HG03060 (cell line): ENCODE results near the gene RARRES2.

Experiments
- ATAC-seq: cut with Tn5 transposase; IDR thresholded peaks from one replicate; pipeline ENCODE4 v1.9.1; 2021; ENCODE audit warnings: low read depth, moderate number of reproducible peaks; ENCODE audit not compliant: unreplicated experiment

RARRES2 gene

GRCh38 chr7:150377196-150377595, 35.8 kb upstream of the RARRES2 start:
- ATAC-seq, result no peak

DNA sequence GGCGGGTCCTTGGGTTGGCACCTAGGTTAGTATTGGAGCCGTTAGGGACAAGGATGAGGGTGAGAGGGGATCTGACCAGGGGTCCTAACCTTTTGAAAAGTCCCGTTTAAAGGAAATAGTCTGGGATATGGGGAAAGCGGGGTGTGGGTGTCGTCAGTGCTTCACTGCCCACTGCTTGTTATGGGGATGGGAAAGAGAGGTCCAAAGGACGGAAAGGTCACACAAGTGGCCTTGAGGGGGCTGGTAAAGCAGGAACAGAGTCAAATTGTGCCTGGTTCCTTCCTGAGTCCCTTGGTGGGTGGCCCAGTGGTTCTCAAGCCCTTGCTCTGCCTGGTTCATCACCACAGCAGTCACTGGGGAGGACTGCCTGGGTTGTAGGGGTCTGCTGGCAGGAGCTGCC, 35.1 kb upstream of the RARRES2 start:
- no peak for ATAC-seq

GRCh38 chr7:150375662-150376521, 34.5 kb upstream of the RARRES2 start:
- ATAC-seq, result peak; percentile 17

- ATAC-seq, result no peak
These were observed 33.0 kb upstream of the RARRES2 start for GRCh38 chr7:150374472-150374871.

DNA sequence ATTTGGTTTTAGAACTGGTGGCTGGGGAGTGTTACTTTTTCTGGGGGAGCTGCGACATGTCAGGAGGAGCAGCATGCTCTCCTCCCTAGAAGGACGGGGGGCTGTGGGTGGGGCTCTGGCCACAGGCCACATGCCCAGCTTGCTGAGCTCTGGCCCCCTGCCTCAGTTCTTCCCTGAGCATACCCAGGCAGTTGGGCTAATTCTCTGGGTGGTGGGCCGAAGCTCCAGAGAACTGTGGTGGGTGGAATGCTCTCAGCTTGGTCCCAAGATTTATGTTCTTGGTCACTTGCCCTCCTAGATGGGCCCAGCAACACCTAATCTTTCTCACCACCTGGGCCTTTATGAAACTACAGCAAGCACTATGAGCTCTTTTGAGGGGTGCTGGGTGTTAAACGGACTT, 32.6 kb upstream of the RARRES2 start:
- no peak for ATAC-seq

- ATAC-seq, result no peak
These were observed 31.8 kb upstream of the RARRES2 start for GRCh38 chr7:150373049-150373801.

DNA sequence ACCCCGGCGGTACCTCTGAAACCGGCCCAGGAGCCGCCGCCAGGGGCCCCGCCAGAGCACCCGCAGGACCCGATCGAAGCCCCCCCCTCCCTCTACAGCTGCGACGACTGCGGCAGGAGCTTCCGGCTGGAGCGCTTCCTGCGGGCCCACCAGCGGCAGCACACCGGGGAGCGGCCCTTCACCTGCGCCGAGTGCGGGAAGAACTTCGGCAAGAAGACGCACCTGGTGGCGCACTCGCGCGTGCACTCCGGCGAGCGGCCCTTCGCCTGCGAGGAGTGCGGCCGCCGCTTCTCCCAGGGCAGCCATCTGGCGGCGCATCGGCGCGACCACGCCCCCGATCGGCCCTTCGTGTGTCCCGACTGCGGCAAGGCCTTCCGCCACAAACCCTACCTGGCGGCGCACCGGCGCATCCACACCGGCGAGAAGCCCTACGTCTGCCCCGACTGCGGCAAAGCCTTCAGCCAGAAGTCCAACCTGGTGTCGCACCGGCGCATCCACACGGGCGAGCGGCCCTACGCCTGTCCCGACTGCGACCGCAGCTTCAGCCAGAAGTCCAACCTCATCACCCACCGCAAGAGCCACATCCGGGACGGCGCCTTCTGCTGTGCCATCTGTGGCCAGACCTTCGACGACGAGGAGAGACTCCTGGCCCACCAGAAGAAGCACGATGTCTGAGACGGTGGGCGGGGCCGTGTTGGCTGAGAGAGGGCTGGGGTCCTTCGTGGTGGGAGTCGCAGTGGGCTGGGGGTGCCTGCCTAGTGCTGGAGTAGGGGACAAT, 31.0 kb upstream of the RARRES2 start:
- ATAC-seq, result no peak

- ATAC-seq, result no peak
These were observed 30.5 kb upstream of the RARRES2 start for GRCh38 chr7:150371996-150372270.

DNA sequence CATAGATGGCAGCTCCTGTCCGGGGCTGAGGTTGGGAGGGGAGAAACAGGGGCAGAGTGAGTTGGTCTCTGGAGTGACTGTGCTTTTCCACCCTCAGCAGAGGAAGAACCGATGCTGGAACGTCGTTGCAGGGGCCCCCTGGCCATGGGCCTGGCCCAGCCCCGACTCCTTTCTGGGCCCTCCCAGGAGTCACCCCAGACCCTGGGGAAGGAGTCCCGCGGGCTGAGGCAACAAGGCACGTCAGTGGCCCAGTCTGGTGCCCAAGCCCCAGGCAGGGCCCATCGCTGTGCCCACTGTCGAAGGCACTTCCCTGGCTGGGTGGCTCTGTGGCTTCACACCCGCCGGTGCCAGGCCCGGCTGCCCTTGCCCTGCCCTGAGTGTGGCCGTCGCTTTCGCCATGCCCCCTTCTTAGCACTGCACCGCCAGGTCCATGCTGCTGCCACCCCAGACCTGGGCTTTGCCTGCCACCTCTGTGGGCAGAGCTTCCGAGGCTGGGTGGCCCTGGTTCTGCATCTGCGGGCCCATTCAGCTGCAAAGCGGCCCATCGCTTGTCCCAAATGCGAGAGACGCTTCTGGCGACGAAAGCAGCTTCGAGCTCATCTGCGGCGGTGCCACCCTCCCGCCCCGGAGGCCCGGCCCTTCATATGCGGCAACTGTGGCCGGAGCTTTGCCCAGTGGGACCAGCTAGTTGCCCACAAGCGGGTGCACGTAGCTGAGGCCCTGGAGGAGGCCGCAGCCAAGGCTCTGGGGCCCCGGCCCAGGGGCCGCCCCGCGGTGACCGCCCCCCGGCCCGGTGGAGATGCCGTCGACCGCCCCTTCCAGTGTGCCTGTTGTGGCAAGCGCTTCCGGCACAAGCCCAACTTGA, 29.9 kb upstream of the RARRES2 start:
- ATAC-seq, result no peak

- ATAC-seq, result no peak
These were observed 29.2 kb upstream of the RARRES2 start for GRCh38 chr7:150370612-150371071.

DNA sequence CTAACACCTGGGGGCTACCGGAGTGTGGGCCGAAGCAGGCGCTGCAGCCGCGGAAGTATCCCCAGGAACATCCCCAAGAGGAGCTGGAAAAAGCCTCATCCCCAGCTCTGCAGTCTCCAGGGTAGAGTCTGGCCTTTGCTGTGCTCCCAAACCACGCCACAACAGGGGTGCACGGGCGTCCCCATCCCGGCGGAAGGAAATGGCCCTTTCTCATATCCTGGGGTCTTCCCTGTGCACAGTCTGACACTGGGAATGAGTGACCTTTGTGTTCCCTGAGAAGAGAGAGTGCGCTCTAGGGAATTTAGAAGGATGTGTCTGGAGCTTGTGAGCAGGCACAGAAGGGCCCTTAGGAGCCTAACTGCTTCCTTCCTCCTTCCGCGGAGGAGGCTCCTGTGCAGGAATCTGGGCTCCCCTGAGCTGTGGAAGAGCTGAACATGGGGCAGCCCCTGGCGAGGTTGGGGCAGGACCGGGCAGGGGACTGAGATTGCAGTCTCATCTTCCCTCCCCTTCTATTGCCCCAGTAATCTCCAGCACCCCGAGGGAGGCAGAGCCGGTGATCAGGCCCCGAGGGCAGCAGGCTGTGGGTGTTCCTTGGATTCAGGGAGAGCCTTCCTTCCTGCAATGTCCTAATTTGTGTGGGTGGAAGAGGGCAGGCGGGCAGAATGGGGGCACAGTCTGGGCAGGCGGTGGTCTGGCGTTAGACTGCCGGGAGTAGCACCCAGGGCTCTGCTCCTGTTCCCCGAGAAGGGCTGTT, 28.5 kb upstream of the RARRES2 start:
- no peak for ATAC-seq

DNA sequence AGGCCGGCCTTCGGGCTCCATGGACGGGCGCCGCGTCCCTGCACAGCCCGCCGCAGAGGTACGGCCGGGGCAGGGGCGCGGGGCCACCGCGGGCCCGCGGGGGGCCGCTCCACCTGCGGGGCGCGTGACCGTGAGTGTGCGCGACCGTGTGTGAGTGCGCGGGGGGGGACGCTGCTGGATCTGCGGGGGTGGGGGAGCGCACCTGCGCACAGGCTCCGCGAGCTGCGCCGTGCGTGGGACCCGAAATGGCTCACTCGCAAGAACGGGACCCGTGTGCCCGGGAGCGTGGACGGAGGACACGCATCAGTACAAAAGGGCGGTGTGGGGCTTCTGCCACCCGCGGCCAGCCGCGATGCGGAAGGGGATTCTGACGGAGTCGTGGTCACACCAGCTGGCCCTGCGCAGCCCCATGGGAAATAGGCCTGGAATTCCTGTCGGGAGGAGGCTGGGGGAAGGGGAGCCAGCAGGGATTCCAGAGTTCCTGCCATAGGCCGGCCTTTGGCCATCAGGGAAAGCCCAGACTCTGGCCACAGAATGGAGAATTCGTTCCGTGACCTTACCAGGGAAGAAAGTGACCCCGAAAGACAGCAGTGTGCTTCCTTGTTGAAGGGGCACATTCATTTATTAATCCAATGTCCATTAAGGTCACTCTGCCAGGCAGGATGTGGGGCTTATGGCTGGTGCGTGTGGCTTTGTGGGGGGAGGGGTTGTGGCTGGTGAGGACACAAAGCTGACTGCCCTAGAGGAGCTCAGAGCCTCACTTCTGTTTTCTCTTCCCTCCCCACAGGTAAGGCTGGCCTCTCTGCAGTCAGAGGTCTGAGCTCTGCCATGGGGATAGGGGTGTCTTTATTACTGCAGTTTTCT, 27.7 kb upstream of the RARRES2 start:
- ATAC-seq, result no peak

DNA sequence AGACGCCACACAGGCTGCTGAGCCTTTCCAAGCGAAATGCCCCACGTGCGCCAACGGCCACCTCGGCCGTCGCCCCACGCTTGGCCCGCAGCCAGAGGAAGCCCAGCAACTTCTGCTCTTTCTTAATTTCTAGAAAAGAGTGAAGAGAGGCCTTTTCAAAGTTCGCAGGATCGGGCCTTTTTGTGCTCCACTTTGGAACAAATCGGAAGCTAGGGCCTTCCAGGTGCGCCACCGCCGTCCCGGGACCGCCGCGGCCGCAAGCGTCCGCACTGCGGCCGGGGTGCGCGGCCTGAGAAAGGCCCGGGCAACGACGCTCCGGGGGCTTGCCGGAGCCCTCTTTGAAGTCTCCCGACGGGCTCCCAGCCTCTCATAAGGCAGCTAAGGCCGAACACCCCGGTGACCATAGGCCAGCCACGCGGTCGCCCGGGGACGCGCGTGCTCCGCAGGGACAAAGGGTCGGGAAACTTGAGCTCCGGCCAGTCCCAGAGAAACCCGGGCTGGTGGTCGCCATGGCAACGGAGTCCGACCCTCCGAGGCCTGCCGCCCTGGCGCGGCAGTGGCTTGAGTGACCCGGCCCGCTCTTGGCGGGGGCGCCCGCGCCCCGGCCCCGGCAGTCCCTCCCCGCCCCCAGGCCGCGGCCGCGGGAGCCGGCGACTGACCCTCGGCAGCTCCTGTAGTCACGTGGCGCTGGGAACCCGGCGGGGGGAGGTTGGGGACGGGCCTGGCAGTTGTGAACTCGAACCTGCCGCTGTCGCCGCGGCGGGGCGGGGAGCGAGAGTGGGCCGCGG, 26.9 kb upstream of the RARRES2 start, which contains the start of gene REPIN1:
Gene REPIN1 (plus strand): TSS at position 727 of the 788 bp plus-strand sequence. CDS start 890 bp downstream, outside the sequence.
- ATAC-seq, result peak; percentile 34

DNA sequence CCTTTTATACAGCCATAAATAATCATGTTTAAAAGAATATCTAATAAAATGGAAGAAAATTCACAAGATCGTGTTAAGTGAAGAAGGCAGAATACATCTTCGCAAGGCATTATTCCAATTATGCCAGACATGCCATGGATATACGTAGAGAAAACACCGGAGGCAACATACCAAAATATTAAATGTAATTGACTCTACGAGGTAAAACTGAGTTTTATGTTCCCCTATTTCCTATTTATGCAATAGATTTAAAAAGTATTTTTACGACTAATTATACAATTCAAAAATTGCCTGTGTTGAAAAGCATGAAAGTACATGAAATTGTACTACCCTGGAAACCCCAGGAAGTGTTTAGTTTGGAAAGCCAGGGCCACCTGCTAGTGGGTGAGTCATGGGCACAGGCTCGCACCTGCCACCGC, 26.3 kb upstream of the RARRES2 start:
- no peak for ATAC-seq

DNA sequence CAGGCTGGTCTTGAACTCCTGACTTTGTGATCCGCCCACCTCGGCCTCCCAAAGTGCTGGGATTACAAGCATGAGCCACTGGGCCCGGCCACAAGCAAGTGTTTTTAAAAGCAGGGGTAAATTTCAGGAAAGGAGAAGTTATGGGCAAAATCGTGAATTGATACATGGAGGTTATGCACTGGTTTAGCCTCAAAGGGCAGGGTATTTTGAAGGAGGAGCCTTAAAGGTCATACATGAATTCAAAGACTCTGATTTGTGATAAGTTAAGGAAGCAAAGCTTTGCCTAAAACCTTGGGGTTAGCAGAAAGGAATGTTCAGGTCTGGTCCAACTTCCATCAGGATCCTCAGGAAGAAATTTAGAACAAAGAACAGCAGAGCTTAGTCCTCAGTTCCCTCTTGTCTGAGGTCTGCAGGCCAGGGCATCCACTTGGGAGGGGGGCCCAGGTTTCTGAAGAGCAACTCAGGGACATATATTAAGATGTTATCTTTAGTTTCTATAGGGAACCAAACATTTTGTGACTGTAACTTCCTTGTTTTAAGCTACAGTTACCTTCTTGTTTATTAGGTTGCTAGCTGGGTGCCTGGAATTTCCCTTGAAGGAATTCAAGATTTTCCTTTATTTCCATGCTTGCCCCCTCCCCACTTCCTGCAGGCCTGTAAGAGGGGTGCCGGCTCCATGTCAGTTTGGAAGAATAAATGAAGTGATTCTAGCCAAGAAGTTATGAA, 24.4 kb upstream of the RARRES2 start:
- ATAC-seq, result no peak

DNA sequence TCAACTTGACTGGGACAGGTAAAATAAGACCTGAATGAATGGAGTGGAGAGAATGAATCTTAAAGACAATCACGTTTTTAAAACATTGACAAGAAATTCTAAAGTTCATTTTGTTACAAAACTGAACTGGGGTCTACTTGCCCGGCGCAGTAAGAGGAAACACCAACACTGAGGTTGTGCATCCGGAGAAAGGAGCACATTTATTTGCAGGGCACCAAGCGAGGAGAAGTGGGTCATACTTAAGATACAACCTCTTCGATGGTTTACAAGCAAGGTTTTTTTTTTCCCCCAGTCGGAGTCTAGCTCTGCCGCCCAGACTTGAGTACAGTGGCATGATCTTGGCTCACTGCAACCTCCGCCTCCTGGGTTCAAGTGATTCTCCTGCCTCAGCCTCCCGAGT, 23.8 kb upstream of the RARRES2 start:
- ATAC-seq, result no peak

DNA sequence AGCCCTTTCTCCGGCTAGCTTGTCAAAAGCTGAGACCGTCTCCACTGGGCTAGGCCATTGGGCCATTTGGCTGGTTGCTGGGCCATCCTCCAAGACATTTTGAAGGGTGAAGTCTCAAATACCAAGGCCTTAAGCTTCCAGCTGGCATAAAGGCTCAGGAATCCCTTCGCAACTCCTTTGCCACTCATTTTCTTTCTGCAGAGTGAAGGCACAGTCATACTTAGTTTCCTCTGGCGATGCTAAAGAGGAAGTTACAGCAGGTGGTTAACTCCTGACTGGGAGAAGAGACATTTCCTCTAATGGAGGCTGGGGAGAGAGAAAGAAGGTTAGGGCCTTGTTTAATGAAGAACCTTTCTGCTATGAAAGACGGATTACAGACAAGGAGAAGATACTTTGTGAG, 22.4 kb upstream of the RARRES2 start:
- no peak for ATAC-seq
